ENCODE measurements around the gene EXOC4. TPM values are rescaled to one million over a fixed set of nuclear protein-coding genes. Genes with fewer than 3 reads are reported as not detected.

EXOC4 gene
- total RNA-seq, 1 experiment from 2014 or later = 91.9 TPM

DNA sequence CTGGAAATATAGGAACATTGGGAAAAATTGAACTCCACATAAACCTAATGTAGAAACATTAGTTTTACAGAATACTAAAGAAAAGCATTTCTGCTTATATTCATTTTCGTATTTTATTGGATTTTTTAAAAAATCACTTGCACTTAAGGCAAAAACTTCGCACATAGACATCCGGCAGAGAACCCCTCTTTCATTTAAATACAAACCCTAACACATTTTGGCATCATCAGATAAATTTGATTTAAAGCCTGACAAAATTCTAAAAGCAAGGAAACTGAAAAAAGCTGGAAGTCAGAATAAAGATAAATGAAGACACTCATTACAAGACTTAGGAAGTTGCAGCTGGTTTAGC, 396 bp upstream of the EXOC4 start:
- DNase-seq = no peak
- TF ChIP-seq, protein P1, sequence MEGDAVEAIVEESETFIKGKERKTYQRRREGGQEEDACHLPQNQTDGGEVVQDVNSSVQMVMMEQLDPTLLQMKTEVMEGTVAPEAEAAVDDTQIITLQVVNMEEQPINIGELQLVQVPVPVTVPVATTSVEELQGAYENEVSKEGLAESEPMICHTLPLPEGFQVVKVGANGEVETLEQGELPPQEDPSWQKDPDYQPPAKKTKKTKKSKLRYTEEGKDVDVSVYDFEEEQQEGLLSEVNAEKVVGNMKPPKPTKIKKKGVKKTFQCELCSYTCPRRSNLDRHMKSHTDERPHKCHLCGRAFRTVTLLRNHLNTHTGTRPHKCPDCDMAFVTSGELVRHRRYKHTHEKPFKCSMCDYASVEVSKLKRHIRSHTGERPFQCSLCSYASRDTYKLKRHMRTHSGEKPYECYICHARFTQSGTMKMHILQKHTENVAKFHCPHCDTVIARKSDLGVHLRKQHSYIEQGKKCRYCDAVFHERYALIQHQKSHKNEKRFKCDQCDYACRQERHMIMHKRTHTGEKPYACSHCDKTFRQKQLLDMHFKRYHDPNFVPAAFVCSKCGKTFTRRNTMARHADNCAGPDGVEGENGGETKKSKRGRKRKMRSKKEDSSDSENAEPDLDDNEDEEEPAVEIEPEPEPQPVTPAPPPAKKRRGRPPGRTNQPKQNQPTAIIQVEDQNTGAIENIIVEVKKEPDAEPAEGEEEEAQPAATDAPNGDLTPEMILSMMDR (IDR thresholded peaks at IDR 0.05; ENCODE audit: unreplicated experiment) = no peak
- BruUV-seq (replicated peaks) = no TSS peak
- Mint-ChIP-seq H3K9me3 (ENCODE audit: low read depth, unreplicated experiment) (no peaks in the 10 kb centered on the region), H3K27me3 (ENCODE audit: unreplicated experiment) (no peaks in the 10 kb centered on the region), H3K4me3 (ENCODE audit: low read depth, unreplicated experiment) (peak overlapping the region; percentile 86), H3K36me3 (ENCODE audit: insufficient read depth, unreplicated experiment) (peaks cover 21% of the 10 kb centered on the region), H3K4me1 (ENCODE audit: low read depth, unreplicated experiment) (peaks cover 14% of the 10 kb centered on the region), H3K27ac (ENCODE audit: unreplicated experiment) (peak overlapping the region; percentile 85)
- CTCF ChIA-PET = interaction anchor here (0.8 kb wide), 1 partner anchor 12 kb away, joined by 3 read pairs; no protein-coding TSS in a partner anchor
- intact Hi-C loops (cut with micrococcal nuclease; ENCODE audit: unreplicated experiment) = loop anchor here (10.0 kb wide), 1 partner anchor 602 kb away; no protein-coding TSS in a partner anchor

DNA sequence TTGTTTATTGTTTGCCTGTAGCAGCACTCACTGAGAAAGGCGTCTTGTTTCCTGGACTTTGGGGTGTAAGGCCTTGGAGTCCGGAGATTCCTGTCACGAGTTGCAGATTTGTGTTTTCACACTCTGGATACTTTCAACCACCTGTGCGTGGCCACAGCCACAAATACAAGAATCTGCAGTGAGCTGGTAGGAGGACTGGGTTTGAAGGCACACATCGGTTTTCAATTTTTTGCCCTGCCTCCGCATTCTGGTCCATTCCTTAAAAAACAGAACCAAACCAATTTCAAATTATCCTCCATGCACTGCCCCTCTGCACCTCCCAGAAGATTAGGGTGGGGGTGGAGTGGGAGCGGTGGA, 619 bp downstream of the EXOC4 start:
- H3K9me3 Mint-ChIP-seq (ENCODE audit: low read depth, unreplicated experiment) = no peaks in the 10 kb centered on the region
- peaks cover 21% of the 10 kb centered on the region for H3K36me3 Mint-ChIP-seq (ENCODE audit: insufficient read depth, unreplicated experiment)
- CTCF ChIA-PET = interaction anchor here (0.8 kb wide), 2 partner anchors 13 to 39 kb away, joined by 3 to 4 read pairs; no protein-coding TSS in a partner anchor
- peaks cover 14% of the 10 kb centered on the region for H3K4me1 Mint-ChIP-seq (ENCODE audit: low read depth, unreplicated experiment)
- H3K27ac Mint-ChIP-seq (ENCODE audit: unreplicated experiment) = peak overlapping the region; percentile 85
- H3K4me3 Mint-ChIP-seq (ENCODE audit: low read depth, unreplicated experiment) = peak overlapping the region; percentile 86
- TF ChIP-seq, protein P1 (IDR thresholded peaks at IDR 0.05; ENCODE audit: unreplicated experiment) = no peak
- H3K27me3 Mint-ChIP-seq (ENCODE audit: unreplicated experiment) = no peaks in the 10 kb centered on the region
- BruUV-seq (replicated peaks) = no TSS peak
- intact Hi-C loops (cut with micrococcal nuclease; ENCODE audit: unreplicated experiment) = loop anchor here (10.0 kb wide), 1 partner anchor 601 kb away; no protein-coding TSS in a partner anchor
- DNase-seq = peak; percentile 2

DNA sequence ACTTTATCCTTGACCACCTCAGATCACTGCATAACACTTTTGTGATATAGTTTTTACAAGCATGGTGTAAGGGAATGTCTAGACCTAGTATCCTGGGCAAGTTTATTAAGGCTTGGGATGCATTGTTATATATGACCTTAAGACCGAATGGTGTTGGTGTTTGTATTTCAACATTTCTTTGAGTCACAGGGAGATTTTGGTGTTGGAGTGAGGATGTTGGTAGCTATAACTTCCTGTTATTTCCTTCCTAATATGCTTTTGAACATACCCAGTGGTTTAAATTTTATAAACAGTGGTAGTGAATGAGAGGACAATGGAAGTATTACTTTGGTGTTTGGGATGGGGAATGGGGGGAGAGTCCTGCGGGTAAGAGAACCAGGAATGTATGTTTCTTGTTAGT, 2.6 kb downstream of the EXOC4 start:
- intact Hi-C loops (cut with micrococcal nuclease; ENCODE audit: unreplicated experiment) = loop anchor here (10.0 kb wide), 1 partner anchor 599 kb away; no protein-coding TSS in a partner anchor
- H3K4me1 Mint-ChIP-seq (ENCODE audit: low read depth, unreplicated experiment) = peaks cover 14% of the 10 kb centered on the region
- H3K36me3 Mint-ChIP-seq (ENCODE audit: insufficient read depth, unreplicated experiment) = peaks cover 21% of the 10 kb centered on the region
- BruUV-seq (replicated peaks) = no TSS peak
- peak overlapping the region; percentile 32 for H3K27ac Mint-ChIP-seq (ENCODE audit: unreplicated experiment)
- H3K9me3 Mint-ChIP-seq (ENCODE audit: low read depth, unreplicated experiment) = no peaks in the 10 kb centered on the region
- CTCF ChIA-PET = no interaction called here
- no peaks in the 10 kb centered on the region for H3K27me3 Mint-ChIP-seq (ENCODE audit: unreplicated experiment)
- H3K4me3 Mint-ChIP-seq (ENCODE audit: low read depth, unreplicated experiment) = no peak overlapping the region
- no peak for DNase-seq
- TF ChIP-seq, protein P1 (IDR thresholded peaks at IDR 0.05; ENCODE audit: unreplicated experiment) = no peak

DNA sequence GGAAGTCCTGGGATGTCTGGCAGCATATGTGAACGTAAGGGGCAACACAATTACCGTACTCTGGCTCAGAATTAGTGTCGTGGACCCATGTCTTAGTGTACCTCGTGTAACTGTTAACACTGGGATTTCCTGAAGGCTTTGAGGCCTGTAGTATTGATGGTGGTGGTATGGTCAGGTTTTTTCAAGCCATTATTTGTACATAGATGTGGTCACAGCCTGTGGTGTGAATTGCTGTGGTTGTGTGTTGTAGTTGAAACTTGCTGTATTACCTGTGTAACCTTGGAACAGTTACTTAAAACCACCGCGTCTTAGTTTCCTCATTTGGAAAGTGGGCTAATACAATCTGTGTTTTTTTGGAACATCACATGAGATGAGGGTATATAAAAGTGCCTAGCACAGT, 5.3 kb downstream of the EXOC4 start:
- CTCF ChIA-PET = no interaction called here
- Mint-ChIP-seq H3K36me3 (ENCODE audit: insufficient read depth, unreplicated experiment) (peaks cover 12% of the 10 kb centered on the region), H3K4me1 (ENCODE audit: low read depth, unreplicated experiment) (peaks cover 14% of the 10 kb centered on the region), H3K27ac (ENCODE audit: unreplicated experiment) (no peak overlapping the region), H3K27me3 (ENCODE audit: unreplicated experiment) (no peaks in the 10 kb centered on the region), H3K4me3 (ENCODE audit: low read depth, unreplicated experiment) (no peak overlapping the region), H3K9me3 (ENCODE audit: low read depth, unreplicated experiment) (no peaks in the 10 kb centered on the region)
- intact Hi-C loops (cut with micrococcal nuclease; ENCODE audit: unreplicated experiment) = loop anchor here (10.0 kb wide), 1 partner anchor 597 kb away; no protein-coding TSS in a partner anchor
- TF ChIP-seq, protein P1 (IDR thresholded peaks at IDR 0.05; ENCODE audit: unreplicated experiment) = no peak
- DNase-seq = no peak
- no TSS peak for BruUV-seq (replicated peaks)

Measured in Calu3 (cell line).